NB4 (cell line): ENCODE results near the gene PDCD6IP.

ENCODE experiments used
- MAX ChIP-seq: IDR thresholded peaks from 2 replicates; pipeline ENCODE4 v1.6.1; 2011; ENCODE audit warnings: low read depth, low read length
- MYC ChIP-seq: IDR thresholded peaks from 2 replicates; pipeline ENCODE4 v1.6.1; 2011; ENCODE audit warnings: low read depth, low read length
- POLR2A ChIP-seq: IDR thresholded peaks from 2 replicates; pipeline ENCODE4 v1.6.1; 2011; ENCODE audit warnings: mild to moderate bottlenecking; ENCODE audit not compliant: insufficient read length; ENCODE audit errors: extremely low read depth
- TF ChIP-seq, protein P1 (sequence below): IDR thresholded peaks from one replicate; pipeline ENCODE4 v1.5.1; 2012; ENCODE audit warnings: low read depth, low read length

- TF ChIP-seq, protein P1, sequence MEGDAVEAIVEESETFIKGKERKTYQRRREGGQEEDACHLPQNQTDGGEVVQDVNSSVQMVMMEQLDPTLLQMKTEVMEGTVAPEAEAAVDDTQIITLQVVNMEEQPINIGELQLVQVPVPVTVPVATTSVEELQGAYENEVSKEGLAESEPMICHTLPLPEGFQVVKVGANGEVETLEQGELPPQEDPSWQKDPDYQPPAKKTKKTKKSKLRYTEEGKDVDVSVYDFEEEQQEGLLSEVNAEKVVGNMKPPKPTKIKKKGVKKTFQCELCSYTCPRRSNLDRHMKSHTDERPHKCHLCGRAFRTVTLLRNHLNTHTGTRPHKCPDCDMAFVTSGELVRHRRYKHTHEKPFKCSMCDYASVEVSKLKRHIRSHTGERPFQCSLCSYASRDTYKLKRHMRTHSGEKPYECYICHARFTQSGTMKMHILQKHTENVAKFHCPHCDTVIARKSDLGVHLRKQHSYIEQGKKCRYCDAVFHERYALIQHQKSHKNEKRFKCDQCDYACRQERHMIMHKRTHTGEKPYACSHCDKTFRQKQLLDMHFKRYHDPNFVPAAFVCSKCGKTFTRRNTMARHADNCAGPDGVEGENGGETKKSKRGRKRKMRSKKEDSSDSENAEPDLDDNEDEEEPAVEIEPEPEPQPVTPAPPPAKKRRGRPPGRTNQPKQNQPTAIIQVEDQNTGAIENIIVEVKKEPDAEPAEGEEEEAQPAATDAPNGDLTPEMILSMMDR, result no peak
- no peak for TF ChIP-seq POLR2A
- no peak for TF ChIP-seq MAX
- TF ChIP-seq MYC, result no peak
These were observed 117.5 kb downstream of the PDCD6IP start for GRCh38 chr3:33915796-33916546.
